GM18868 (cell line): ENCODE data around the gene ZC3H10.

Source experiments
- ATAC-seq: cut with Tn5 transposase; IDR thresholded peaks from one replicate; pipeline ENCODE4 v1.9.1; 2021; ENCODE audit warnings: mild to moderate bottlenecking, moderate library complexity; ENCODE audit not compliant: unreplicated experiment

ZC3H10 gene

DNA sequence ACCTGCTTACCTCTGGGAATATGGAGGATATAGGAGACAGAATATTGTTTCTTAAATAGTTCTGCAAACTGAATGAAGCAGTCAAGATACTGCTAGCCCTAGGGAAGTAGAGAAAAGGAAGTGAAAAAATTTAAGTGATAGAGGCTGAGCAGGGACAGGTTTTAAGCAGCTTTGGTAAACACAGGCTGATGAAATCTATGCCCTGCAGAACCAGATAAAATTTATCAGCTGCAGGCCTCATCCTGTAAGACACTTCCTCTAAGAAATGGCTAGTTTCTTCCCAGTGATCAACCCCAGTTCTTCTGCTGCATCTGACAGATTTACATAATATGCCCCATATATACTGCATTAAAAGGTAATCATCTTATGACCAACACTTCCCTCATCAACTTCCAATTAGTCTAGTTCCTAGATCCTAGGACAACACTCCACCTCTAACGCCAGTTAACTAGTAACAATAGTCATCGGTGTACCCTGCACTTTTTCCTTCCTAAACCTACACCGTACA lies 8.7 kb downstream of the ZC3H10 start:
- ATAC-seq: no peak

DNA sequence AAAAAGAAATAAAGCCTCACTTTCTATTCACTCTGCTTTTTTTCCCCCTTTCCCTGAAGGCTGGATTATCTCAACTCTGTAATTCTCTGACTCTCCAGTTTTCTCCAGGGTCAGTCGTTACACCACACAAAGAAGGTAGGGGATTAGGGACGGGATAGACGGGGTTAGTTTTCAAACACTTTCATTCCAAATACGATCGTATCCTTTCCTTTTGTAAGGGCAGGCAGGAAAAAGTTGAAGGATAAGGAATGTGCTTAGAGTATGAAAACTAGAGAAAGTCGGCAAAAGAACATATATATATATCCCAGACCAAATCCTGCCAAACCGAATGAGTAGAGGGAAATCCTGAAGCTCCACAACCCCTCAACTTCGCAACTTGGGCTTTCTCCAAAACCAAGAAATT lies 9.4 kb downstream of the ZC3H10 start:
- no peak for ATAC-seq

DNA sequence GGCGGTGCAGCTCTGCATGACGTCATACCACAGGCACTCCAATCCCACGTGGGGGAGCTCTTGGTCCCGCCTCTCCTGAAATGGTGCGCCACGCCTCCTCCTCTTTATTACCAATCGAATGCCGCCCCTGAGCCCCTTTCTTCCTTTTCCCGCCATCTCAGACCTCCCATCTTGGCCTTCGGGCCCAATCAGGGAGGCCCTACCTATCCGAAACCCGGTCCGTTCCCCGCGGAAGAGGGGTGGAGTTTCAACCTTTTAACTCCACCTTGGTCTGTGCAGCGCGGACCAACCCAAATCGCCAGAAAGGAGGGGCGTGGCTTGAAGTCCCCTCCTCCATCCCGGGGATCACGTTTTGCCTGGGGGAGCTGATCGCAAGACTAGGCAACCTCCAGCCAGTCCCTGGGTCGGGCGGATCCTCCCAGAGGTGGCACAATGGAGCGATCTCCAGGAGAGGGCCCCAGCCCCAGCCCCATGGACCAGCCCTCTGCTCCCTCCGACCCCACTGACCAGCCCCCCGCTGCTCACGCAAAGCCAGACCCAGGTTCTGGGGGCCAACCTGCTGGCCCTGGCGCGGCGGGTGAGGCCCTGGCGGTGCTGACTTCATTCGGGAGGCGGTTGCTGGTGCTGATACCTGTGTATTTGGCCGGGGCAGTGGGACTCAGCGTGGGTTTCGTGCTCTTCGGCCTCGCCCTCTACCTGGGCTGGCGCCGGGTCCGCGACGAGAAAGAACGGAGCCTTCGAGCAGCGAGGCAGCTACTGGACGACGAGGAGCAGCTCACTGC lies 10.0 kb downstream of the ZC3H10 start, which contains the start of gene ESYT1:
Gene ESYT1, plus strand, starts transcription at position 380 of the 782 bp plus-strand sequence. Its CDS starts 53 bp downstream, at position 433.
- peak; percentile 88 for ATAC-seq

DNA sequence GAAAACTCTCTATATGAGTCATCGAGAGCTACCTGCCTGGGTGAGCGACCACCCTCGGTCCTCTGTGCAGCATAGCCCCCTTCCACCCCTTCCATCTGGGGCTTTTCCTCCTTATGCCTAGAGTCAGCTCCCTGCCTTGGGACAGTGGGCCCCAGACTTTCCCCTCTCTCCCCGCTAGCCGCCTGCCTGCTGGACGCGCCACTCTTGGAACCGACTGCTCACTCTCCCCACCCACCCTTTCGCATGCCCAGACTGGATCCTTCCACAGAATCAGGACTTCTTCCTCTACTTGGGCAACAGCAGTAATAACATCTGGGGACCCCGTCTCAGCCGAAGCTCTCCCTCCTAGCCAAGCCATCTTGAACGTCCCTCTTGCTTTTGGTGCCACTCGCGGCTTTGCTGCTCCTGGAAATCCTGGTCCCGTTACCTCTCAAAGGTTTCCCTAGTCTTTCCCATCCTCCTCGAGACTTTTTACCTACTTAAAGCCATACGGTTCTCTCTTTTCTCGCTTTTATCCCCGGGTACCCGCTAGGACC lies 10.7 kb downstream of the ZC3H10 start:
- no peak for ATAC-seq

DNA sequence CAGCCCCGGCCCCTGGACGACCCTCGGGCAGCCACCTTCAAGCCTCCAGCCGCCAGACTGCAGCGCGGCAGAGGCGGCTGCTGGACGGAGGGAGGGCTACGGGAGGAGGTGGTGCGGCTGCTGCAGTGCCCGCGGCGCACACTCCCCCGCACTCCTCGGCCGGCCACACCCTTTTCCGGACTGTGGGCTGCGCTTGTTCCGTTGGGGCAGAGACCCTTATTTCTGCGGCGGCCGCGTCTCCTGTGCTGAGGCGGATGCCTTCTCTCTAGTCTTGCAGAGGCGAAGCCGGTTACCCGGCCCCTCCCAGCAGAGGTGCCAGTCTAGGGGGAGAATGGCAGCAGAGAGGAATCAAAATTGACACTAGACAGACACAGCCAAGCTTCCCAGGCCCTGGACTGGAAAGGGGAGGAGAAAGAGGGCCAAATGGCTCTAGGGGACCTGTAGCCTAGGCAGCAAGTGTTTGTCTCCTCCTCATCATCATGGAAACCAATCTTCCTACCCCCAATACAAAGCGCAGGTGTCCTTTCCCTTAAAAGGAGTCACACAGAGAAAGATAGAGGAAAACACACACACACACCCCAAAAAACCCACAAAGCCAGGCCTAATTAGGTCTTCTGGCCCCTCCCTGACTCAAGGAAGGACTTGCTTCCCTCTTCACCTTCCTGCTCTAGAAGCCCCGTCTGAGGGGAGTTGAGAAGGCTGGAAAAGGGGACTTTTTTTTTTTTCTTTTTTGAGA lies 11.3 kb downstream of the ZC3H10 start:
- ATAC-seq: peak; percentile 28

DNA sequence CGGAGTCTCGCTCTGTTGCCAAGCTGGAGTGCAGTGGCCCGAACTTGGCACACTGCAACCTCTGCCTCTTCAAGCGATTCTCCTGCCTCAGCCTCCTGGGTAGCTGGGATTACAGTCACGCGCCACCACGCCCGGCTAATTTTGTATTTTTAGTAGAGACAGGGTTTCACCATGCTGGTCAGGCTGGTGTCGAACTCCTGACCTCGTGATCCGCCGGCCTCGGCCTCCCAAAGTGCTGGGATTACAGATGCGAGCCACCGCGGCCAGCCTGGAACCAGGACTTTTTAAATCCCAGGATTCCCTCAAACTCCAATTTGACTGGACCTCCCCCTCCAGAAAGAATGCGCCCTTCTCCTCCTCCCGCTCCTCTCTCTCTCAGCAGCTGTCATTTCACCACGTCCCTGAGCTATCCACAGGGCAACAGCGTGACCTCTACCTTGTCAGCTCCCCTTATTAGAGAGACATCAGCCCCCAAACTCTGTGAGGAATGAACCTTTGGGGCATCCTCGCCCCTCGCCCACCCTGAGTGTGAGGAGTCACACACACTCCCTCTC lies 12.0 kb downstream of the ZC3H10 start:
- ATAC-seq: no peak

DNA sequence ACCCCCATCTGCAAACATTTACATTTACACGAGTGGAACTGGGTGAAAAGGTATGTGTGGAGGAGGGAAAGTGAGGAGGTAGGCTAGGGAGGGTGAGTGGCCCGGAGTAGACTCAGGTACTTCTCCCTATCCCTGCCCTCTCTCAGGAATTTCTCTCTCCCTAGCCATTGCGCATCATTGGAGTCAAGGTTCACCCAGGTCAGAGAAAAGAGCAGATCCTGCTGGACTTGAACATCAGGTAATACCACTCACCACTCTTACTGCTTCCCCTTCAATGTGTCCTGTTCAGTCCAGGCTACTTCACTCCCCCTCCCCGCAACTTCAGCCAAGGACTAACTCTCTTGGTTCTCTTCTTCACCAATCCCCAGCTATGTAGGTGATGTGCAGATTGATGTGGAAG lies 12.8 kb downstream of the ZC3H10 start:
- ATAC-seq: no peak

DNA sequence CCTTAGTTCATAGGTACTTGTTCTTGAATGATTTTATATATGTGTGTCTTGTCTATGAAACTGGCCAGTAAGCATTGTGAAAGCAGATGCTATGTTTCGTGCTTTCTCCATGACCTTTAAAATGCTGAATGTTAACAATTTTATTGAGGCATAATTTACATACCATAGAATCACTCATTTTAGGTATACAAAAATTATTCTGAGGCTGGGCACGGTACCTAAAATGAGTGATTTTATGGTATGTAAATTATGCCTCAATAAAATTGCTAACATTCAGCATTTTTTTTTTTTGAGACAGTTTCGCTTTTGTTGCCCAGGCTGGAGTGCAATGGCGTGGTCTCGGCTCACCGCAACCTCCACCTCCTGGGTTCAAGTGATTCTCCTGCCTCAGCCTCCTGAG lies 16.8 kb downstream of the ZC3H10 start:
- ATAC-seq: no peak

DNA sequence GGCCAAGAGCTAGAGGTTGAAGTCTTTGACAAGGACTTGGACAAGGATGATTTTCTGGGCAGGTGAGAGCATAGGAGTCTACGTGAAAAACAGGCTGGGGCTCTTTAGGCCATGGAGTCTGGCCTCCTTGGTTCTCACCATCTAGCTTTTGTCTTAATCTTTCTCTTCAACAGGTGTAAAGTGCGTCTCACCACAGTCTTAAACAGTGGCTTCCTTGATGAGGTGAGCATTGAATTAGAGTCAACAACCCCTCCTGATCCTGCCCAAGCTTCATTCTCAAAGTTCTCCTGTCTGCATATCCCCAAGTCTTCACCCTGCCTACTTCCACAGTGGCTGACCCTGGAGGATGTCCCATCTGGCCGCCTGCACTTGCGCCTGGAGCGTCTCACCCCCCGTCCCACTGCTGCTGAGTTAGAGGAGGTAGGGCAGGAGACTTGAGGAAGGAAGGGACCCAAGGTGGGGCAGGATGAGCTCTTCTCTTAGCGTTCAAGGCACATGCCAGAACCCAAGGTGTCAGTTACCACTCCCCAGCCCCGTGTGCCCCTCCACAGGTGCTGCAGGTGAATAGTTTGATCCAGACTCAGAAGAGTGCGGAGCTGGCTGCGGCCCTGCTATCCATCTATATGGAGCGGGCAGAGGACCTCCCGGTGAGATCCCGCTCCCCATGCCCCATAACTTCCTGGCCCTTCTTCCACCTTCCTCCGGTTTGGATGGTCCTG lies 19.9 kb downstream of the ZC3H10 start:
- ATAC-seq: no peak

DNA sequence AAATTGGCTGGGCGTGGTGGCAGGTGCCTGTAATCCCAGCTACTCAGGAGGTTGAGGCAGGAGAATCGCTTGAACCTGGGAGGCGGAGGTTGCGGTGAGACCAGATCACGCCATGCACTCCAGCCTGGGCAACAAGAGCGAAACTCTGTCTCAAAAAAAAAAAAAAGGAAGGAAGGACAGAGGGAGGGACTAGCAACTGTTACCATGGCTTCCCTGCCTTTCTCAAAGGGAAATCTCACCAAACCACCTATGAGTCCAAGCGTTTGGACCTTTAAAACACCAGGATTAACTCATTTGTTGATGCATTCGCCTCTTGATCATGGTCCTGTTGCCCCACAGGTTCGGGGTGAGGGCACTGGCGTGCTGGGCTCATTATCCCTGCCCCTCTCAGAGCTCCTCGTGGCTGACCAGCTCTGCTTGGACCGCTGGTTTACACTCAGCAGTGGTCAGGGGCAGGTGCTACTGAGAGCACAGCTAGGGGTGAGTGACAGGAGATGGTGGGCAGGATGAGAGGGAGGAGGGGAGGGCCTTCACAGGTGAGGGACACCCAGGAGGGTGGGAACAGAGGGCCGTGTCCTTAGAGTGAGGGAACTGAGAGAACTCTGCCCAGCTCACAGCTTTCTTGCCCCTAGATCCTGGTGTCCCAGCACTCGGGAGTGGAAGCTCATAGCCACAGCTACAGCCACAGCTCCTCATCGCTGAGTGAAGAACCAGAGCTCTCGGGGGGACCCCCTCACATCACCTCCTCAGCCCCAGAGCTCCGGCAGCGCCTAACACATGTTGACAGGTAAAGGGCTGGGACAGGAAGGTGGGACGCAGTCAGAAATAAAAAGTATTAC lies 24.1 kb downstream of the ZC3H10 start:
- no peak for ATAC-seq

DNA sequence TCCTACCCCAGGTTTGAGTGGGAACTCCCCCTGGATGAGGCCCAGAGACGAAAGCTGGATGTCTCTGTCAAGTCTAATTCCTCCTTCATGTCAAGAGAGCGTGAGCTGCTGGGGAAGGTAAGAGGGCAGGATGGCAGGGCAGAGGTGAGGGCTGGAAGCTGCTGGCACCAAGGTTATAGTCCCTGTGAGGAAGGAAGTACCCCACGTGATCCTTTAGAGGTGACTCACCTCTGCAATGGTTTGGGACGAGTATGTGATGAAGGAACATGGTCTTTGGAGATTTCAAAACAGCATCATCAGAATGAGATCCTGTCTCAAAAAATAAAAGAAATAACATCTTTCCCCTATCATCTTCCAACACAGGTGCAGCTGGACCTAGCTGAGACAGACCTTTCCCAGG lies 25.2 kb downstream of the ZC3H10 start:
- no peak for ATAC-seq

DNA sequence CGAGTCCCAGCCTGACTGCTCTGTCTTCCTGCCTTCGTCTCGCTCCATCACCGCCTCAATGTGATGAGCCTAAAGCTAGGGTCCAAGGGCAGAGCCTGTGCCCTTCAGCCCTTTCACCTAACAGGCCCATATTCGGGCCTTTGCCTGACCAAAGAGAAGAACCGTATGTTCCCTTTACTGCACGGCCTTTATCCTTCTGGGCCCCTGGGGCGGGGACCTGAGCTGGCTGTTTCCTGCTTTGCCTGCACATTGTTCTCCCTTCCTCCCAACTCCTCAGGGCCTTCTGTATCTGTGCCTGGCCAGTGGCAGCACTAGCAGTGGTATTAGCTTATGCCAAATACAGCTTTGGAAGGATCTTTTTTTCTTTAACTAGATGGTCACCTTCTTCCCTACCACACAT lies 25.8 kb downstream of the ZC3H10 start:
- ATAC-seq: no peak

DNA sequence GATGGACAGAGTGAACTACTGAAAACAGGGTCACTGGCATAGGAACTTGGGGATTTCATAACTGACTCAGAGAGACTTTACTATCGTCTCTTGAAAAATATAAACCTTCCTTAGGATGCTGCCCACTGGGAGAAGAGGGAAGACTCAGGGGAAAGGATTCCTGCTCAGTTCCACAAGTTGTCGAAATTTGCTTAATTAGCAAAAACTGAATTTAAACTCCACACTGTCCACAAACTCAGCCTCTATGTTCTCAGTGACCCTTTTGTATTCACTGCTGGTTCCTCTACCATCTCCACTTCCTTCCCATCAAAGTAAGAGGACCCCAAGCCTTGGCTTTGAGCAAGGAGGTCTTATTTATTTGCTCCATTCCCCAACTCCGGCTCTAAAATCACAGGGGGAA lies 27.2 kb downstream of the ZC3H10 start:
- ATAC-seq: no peak

DNA sequence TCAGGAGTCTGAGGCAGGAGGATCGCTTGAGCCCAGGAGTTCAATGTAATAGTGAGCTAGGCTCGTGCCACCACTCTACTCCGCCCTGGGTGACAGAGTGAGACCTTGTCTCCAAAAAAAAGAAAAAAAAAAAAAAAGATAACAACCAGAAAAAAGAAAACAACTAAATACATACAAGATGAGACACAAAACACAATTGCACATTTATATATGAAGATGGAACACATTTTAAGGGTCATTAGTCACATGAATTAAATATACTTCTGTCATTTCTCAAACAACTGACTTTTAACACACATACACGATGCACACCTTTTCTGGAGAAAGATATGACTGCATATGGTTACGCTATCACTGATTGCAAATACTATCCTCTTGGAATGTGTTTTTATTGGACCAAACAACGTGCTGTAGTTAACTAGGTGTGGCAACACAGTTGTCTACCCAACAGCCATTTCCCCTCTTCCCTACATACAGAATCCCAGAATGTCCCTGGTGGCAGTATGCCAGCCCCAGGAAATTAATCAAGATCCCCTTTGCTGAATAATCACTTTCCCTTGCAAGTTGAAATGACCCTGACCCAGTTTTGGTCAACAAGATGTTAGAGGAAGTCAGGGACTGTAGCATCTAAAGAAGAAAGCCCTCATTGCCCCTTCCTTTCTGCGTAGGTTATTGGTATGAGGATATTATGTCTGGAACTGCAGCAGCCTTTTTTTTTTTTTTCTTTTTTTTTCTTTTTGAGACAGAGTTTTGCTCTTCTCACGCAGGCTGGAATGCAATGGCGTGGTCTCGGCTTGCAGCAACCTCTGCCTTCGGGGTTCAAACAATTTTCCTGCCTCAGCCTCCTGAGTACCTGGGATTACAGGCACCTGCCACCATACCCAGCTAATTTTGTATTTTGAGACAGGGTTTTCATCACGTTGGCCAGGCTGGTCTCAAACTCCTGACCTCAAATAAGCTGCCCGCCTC lies 28.7 kb downstream of the ZC3H10 start:
- ATAC-seq: no peak

DNA sequence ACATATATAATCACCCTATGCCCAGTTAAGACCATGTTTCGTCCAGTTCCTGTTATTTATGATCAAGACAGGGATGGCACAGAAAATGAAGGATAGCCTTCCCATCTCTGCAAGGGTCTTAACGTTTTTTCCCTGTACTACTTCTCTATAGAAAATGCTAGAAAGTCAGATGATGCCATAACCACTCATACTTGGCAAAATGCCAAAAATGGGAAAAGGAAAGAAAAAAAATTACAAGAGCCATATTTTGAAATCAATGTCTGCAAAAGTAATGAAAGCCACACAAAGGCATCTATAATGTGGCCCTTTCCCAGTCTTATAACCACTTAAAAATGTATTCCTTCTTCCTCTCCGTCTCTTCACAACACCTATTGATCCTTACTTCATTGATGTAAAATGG lies 32.5 kb downstream of the ZC3H10 start:
- no peak for ATAC-seq

DNA sequence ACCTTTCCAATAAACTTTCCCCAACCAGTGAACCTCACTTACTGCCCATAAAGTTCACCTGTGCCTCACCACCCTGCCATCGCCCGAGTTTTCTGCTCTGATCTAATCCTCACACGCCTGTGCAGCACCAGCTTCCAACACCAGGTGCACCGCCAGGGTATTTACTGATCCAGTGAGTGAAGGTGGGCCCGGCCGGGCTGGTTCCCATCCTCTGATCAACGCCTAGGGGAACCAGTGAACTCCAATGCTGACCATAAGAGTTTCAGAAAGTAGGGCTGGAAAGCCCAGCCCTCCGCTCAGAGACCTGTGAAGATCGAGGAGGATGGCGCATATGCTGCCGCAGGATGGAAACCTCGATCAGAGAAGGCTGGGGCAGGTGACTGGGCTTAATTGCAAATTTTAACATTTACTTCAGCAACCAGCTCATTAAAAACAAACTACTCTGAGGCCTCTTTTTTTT lies 33.6 kb downstream of the ZC3H10 start:
- peak; percentile 65 for ATAC-seq

DNA sequence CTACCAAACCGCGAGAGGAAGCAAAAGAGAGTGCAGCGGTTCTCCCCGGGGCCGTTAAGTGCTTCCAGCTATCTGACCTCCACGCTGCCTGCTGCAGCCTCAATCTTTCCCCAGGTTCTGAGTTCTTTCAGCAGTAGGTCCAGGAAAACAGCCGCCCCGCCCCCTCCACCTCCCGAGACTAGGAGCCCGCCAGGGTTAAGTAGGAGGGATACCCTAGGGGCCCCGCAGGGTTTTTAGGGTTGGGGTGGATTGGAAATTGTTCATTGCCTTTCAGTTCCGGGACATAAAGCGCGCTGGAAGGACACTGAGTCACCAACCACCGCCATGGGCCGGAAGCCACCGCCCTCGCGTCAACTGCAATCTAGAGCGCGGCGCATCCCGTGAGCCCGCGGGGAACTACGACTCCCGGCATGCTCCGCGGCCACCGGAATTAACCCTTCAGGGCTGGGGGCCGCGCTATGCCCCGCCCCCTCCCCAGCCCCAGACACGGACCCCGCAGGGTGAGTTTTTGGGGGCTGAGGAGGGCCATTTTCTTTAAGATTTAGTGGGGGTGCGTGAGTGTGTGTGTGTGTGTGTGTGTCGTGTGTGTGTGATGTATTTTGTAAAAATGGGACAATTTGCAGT lies 34.2 kb downstream of the ZC3H10 start, which contains the start of gene MYL6B:
Gene MYL6B, plus strand, starts transcription at position 456 of the 624 bp plus-strand sequence. CDS start 1,332 bp downstream, outside the sequence.
- peak; percentile 86 for ATAC-seq
